Measurements from ENCODE around the gene TSPAN16.

TSPAN16 gene

GRCh38 chr19:11355160-11356073, 59.5 kb downstream of the TSPAN16 start, which contains the start of gene PLPPR2 (continued):
- TF ChIP-seq, protein P1, sequence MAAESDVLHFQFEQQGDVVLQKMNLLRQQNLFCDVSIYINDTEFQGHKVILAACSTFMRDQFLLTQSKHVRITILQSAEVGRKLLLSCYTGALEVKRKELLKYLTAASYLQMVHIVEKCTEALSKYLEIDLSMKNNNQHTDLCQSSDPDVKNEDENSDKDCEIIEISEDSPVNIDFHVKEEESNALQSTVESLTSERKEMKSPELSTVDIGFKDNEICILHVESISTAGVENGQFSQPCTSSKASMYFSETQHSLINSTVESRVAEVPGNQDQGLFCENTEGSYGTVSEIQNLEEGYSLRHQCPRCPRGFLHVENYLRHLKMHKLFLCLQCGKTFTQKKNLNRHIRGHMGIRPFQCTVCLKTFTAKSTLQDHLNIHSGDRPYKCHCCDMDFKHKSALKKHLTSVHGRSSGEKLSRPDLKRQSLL (tag by site-specific recombination; IDR thresholded peaks at IDR 0.05), result no peak
- TF ChIP-seq, protein P2, sequence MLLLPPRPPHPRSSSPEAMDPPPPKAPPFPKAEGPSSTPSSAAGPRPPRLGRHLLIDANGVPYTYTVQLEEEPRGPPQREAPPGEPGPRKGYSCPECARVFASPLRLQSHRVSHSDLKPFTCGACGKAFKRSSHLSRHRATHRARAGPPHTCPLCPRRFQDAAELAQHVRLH (tag by site-specific recombination; IDR thresholded peaks at IDR 0.05), result peak; percentile 68
- TF ChIP-seq ZNF626 (tag by site-specific recombination; IDR thresholded peaks at IDR 0.05) (no peak), ZNF555 (tag by site-specific recombination; conservative IDR thresholded peaks at IDR 0.05) (no peak), ZNF837 (tag by site-specific recombination; IDR thresholded peaks at IDR 0.05) (peak; percentile 58; the same call in 1 of the 2 replicates), PRDM6 (tag by site-specific recombination; IDR thresholded peaks at IDR 0.05) (no peak), ZNF654 (tag by site-specific recombination; IDR thresholded peaks at IDR 0.05; ENCODE audit: low read depth) (no peak), ZBTB49 (tag by site-specific recombination; IDR thresholded peaks at IDR 0.05; ENCODE audit: low read depth) (no peak), ZNF394 (tag by site-specific recombination; IDR thresholded peaks at IDR 0.05; ENCODE audit: borderline replicate concordance) (no peak), ZSCAN30 (tag by site-specific recombination; IDR thresholded peaks at IDR 0.05) (no peak), ZNF610 (tag by site-specific recombination; IDR thresholded peaks at IDR 0.05; ENCODE audit: borderline replicate concordance) (no peak), ZFP37 (tag by site-specific recombination; IDR thresholded peaks at IDR 0.05) (no peak), ZNF514 (tag by site-specific recombination; IDR thresholded peaks at IDR 0.05) (no peak), EGR2 (tag by site-specific recombination; IDR thresholded peaks at IDR 0.05; ENCODE audit: low read depth) (peak; percentile 56), ZNF692 (tag by site-specific recombination; IDR thresholded peaks at IDR 0.05) (peak; percentile 35; the same call in 1 of the 2 replicates), ZXDB (tag by site-specific recombination; IDR thresholded peaks at IDR 0.05) (peak; percentile 22; the same call in 1 of the 2 replicates), ZNF146 (tag by site-specific recombination; IDR thresholded peaks at IDR 0.05) (peak; percentile 57; the same call in 1 of the 2 replicates), ELK4 (IDR thresholded peaks at IDR 0.05; ENCODE audit: borderline replicate concordance, low read depth, low read length) (no peak)
- TF ChIP-seq, protein P3, sequence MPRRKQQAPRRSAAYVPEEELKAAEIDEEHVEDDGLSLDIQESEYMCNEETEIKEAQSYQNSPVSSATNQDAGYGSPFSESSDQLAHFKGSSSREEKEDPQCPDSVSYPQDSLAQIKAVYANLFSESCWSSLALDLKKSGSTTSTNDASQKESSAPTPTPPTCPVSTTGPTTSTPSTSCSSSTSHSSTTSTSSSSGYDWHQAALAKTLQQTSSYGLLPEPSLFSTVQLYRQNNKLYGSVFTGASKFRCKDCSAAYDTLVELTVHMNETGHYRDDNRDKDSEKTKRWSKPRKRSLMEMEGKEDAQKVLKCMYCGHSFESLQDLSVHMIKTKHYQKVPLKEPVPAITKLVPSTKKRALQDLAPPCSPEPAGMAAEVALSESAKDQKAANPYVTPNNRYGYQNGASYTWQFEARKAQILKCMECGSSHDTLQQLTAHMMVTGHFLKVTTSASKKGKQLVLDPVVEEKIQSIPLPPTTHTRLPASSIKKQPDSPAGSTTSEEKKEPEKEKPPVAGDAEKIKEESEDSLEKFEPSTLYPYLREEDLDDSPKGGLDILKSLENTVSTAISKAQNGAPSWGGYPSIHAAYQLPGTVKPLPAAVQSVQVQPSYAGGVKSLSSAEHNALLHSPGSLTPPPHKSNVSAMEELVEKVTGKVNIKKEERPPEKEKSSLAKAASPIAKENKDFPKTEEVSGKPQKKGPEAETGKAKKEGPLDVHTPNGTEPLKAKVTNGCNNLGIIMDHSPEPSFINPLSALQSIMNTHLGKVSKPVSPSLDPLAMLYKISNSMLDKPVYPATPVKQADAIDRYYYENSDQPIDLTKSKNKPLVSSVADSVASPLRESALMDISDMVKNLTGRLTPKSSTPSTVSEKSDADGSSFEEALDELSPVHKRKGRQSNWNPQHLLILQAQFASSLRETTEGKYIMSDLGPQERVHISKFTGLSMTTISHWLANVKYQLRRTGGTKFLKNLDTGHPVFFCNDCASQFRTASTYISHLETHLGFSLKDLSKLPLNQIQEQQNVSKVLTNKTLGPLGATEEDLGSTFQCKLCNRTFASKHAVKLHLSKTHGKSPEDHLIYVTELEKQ (tag by site-specific recombination; IDR thresholded peaks at IDR 0.05; ENCODE audit: borderline replicate concordance), result peak; percentile 38; the same call in 1 of the 2 replicates
- TF ChIP-seq, protein P4, sequence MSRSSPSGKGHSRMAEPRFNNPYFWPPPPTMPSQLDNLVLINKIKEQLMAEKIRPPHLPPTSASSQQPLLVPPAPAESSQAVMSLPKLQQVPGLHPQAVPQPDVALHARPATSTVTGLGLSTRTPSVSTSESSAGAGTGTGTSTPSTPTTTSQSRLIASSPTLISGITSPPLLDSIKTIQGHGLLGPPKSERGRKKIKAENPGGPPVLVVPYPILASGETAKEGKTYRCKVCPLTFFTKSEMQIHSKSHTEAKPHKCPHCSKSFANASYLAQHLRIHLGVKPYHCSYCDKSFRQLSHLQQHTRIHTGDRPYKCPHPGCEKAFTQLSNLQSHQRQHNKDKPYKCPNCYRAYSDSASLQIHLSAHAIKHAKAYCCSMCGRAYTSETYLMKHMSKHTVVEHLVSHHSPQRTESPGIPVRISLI (tag by site-specific recombination; IDR thresholded peaks at IDR 0.05), result no peak
- TF ChIP-seq, protein P5, sequence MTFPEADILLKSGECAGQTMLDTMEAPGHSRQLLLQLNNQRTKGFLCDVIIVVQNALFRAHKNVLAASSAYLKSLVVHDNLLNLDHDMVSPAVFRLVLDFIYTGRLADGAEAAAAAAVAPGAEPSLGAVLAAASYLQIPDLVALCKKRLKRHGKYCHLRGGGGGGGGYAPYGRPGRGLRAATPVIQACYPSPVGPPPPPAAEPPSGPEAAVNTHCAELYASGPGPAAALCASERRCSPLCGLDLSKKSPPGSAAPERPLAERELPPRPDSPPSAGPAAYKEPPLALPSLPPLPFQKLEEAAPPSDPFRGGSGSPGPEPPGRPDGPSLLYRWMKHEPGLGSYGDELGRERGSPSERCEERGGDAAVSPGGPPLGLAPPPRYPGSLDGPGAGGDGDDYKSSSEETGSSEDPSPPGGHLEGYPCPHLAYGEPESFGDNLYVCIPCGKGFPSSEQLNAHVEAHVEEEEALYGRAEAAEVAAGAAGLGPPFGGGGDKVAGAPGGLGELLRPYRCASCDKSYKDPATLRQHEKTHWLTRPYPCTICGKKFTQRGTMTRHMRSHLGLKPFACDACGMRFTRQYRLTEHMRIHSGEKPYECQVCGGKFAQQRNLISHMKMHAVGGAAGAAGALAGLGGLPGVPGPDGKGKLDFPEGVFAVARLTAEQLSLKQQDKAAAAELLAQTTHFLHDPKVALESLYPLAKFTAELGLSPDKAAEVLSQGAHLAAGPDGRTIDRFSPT (tag by site-specific recombination; IDR thresholded peaks at IDR 0.05), result peak; percentile 28; the same call in 1 of the 2 replicates
